ENCODE results near the gene AKNAD1. TPM values are rescaled to one million over a fixed set of nuclear protein-coding genes. Genes with fewer than 3 reads are reported as not detected.

Gene AKNAD1
- not detected for total RNA-seq

GRCh38 chr1:108856994-108857393, at the start of gene AKNAD1:
Gene AKNAD1 (minus strand): TSS chr1:108857094. CDS start chr1:108852664, 4,430 bp downstream.
- Histone ChIP-seq H3K4me3 (no peak within 1 kb of the TSS), H3K9me3 (no peaks in the 10 kb centered on the region), H3K27ac (no peak within 1 kb of the TSS), H3K27me3 (no peaks in the 10 kb centered on the region), H3K9ac (ENCODE audit: low read depth in 2 of 2, low read length in 2 of 2) (no peak within 1 kb of the TSS), H3K36me3 (no peaks in the 10 kb centered on the region), H3K4me1 (no peaks in the 10 kb centered on the region)
- intact Hi-C loops (cut with DNase I) = no loop called here
- DNase-seq = no peak
- no peak for TF ChIP-seq CTCF (IDR thresholded peaks at IDR 0.05)

GRCh38 chr1:108901106-108901505, 44.2 kb upstream of the AKNAD1 start:
- DNase-seq = no peak
- Histone ChIP-seq H3K36me3 (peaks cover 7% of the 10 kb centered on the region), H3K9me3 (no peaks in the 10 kb centered on the region), H3K4me3 (no peak overlapping the region), H3K4me1 (no peaks in the 10 kb centered on the region), H3K27me3 (no peaks in the 10 kb centered on the region), H3K27ac (no peak overlapping the region), H3K9ac (ENCODE audit: low read depth in 2 of 2, low read length in 2 of 2) (no peak overlapping the region)
- intact Hi-C loops (cut with DNase I) = no loop called here
- no peak for TF ChIP-seq CTCF (IDR thresholded peaks at IDR 0.05)

GRCh38 chr1:108897865-108898720, 41.2 kb upstream of the AKNAD1 start:
- no peak overlapping the region for H3K27ac ChIP-seq
- DNase-seq = peak; percentile 33

GRCh38 chr1:108896146-108897145, 39.6 kb upstream of the AKNAD1 start:
- no peak overlapping the region for H3K9ac ChIP-seq (ENCODE audit: low read depth in 2 of 2, low read length in 2 of 2)
- intact Hi-C loops (cut with DNase I) = loop anchor here (5.0 kb wide), 1 partner anchor 69 kb away; no protein-coding TSS in a partner anchor
- no peak overlapping the region for H3K4me3 ChIP-seq
- H3K27ac ChIP-seq = no peak overlapping the region
- no peaks in the 10 kb centered on the region for H3K9me3 ChIP-seq
- TF ChIP-seq CTCF (IDR thresholded peaks at IDR 0.05) = no peak
- H3K4me1 ChIP-seq = no peaks in the 10 kb centered on the region
- no peaks in the 10 kb centered on the region for H3K27me3 ChIP-seq
- peaks cover 7% of the 10 kb centered on the region for H3K36me3 ChIP-seq
- no peak for DNase-seq

More at GRCh38 chr1:108897865-108898720, 41.2 kb upstream of the AKNAD1 start:
- Histone ChIP-seq H3K4me3 (no peak overlapping the region), H3K9ac (ENCODE audit: low read depth in 2 of 2, low read length in 2 of 2) (no peak overlapping the region), H3K9me3 (no peaks in the 10 kb centered on the region), H3K27me3 (no peaks in the 10 kb centered on the region), H3K4me1 (no peaks in the 10 kb centered on the region), H3K36me3 (peaks cover 7% of the 10 kb centered on the region)
- intact Hi-C loops (cut with DNase I) = loop anchor here (5.0 kb wide), 1 partner anchor 71 kb away; no protein-coding TSS in a partner anchor
- TF ChIP-seq CTCF (IDR thresholded peaks at IDR 0.05) = peak; percentile 64

GRCh38 chr1:108893141-108893530, 36.2 kb upstream of the AKNAD1 start:
- Histone ChIP-seq H3K27ac (no peak overlapping the region), H3K4me3 (no peak overlapping the region), H3K9ac (ENCODE audit: low read depth in 2 of 2, low read length in 2 of 2) (no peak overlapping the region), H3K27me3 (no peaks in the 10 kb centered on the region), H3K9me3 (no peaks in the 10 kb centered on the region), H3K4me1 (no peaks in the 10 kb centered on the region), H3K36me3 (no peaks in the 10 kb centered on the region)
- intact Hi-C loops (cut with DNase I) = no loop called here
- no peak for TF ChIP-seq CTCF (IDR thresholded peaks at IDR 0.05)
- no peak for DNase-seq

Data from colonic mucosa (tissue), 4 donors.